Measurements from ENCODE around the gene PSMD2. TPM values are rescaled to one million over a fixed set of nuclear protein-coding genes. Genes with fewer than 3 reads are reported as not detected.
A peak's percentile ranks its signal among the peaks of the same experiment; 100 is the strongest.

Gene PSMD2
- total and polyA plus RNA-seq, 10 of the 15 experiments (the other 5 are each of a cell fraction or from before 2014, with no cell fraction given), result 103 to 515 (median 197) TPM

- TF ChIP-seq NFYB (IDR thresholded peaks at IDR 0.05; ENCODE audit: insufficient read depth, low read depth, low read length) (no peak), EGR1 (IDR thresholded peaks at IDR 0.05; ENCODE audit: borderline replicate concordance in 1 of 2, low read depth in 2 of 2, low read length in 2 of 2) (peak in 1 of 2 experiments; percentile 90; a peak in 2 of 3 replicates), HDGF (IDR thresholded peaks at IDR 0.05) (no peak), RAD51 (IDR thresholded peaks at IDR 0.05) (no peak), POU2F2 (IDR thresholded peaks at IDR 0.05; ENCODE audit: borderline replicate concordance, low read depth, low read length) (0 out of 3 replicates have a peak, but pooled peaks have one; percentile 23), RELB (IDR thresholded peaks at IDR 0.05; ENCODE audit: low read depth) (no peak), PAX5 (IDR thresholded peaks at IDR 0.05; ENCODE audit: borderline replicate concordance, low read depth, low read length) (peak; percentile 90), RUNX3 (IDR thresholded peaks at IDR 0.05; ENCODE audit: low read length) (peak; percentile 25; the same call in 1 of the 2 replicates), MLLT1 (IDR thresholded peaks at IDR 0.05) (no peak), SUZ12 (IDR thresholded peaks at IDR 0.05; ENCODE audit: unreplicated experiment) (no peak), SIX5 (IDR thresholded peaks at IDR 0.05; ENCODE audit: low read depth, low read length, severe bottlenecking) (no peak), FOXK2 (IDR thresholded peaks at IDR 0.05) (no peak), ZNF24 (IDR thresholded peaks at IDR 0.05) (no peak), GATAD2B (conservative IDR thresholded peaks at IDR 0.05; ENCODE audit: low read depth) (no peak), IKZF1 (conservative IDR thresholded peaks at IDR 0.05) (peak; percentile 6; the same call in 1 of the 2 replicates), NR2C1 (IDR thresholded peaks at IDR 0.05) (no peak), NFYA (IDR thresholded peaks at IDR 0.05; ENCODE audit: borderline replicate concordance, low read depth, low read length) (no peak), ZNF217 (IDR thresholded peaks at IDR 0.05) (no peak), CBFB (IDR thresholded peaks at IDR 0.05; ENCODE audit: low read depth) (no peak), MTA2 (IDR thresholded peaks at IDR 0.05; ENCODE audit: low read depth) (no peak), CHD1 (IDR thresholded peaks at IDR 0.05; ENCODE audit: low read depth, low read length) (no peak), DPF2 (IDR thresholded peaks at IDR 0.05) (no peak; the same call in 1 of the 2 replicates), EP300 (IDR thresholded peaks at IDR 0.05; ENCODE audit: borderline replicate concordance in 1 of 2, control insufficient read depth in 1 of 2, low read depth in 2 of 2, low read length in 2 of 2) (no peak), TBL1XR1 (IDR thresholded peaks at IDR 0.05; ENCODE audit: low read depth, low read length) (no peak), KAT2A (conservative IDR thresholded peaks at IDR 0.05; ENCODE audit: control insufficient read depth, low read depth, low read length) (no peak)
- TF ChIP-seq, protein P1, sequence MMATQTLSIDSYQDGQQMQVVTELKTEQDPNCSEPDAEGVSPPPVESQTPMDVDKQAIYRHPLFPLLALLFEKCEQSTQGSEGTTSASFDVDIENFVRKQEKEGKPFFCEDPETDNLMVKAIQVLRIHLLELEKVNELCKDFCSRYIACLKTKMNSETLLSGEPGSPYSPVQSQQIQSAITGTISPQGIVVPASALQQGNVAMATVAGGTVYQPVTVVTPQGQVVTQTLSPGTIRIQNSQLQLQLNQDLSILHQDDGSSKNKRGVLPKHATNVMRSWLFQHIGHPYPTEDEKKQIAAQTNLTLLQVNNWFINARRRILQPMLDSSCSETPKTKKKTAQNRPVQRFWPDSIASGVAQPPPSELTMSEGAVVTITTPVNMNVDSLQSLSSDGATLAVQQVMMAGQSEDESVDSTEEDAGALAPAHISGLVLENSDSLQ (IDR thresholded peaks at IDR 0.05), result no peak
Measured at GRCh38 chr3:184335661-184336546, 36.9 kb downstream of the PSMD2 start (continued).

Data from GM12878 (cell line).